Neural progenitor cell (in vitro differentiated cells): ENCODE data around the gene DDX10.

Experiments
- EZH2 ChIP-seq: fragments of 200-600 bp; sonication (generic); IDR thresholded peaks from 2 replicates; pipeline ENCODE4 v1.6.1; 2017; ENCODE audit warnings: antibody characterized with exemption, mild to moderate bottlenecking, moderate library complexity
- EZH2phosphoT487 ChIP-seq: fragments of 200-600 bp; sonication (generic); IDR thresholded peaks from 2 replicates; pipeline ENCODE4 v1.6.1; 2017; ENCODE audit warnings: antibody characterized with exemption
- TF ChIP-seq, protein P1 (sequence below): fragments of 200-600 bp; sonication (generic); IDR thresholded peaks from 2 replicates; pipeline ENCODE4 v1.5.1; 2017; ENCODE audit warnings: antibody characterized with exemption, mild to moderate bottlenecking

DNA sequence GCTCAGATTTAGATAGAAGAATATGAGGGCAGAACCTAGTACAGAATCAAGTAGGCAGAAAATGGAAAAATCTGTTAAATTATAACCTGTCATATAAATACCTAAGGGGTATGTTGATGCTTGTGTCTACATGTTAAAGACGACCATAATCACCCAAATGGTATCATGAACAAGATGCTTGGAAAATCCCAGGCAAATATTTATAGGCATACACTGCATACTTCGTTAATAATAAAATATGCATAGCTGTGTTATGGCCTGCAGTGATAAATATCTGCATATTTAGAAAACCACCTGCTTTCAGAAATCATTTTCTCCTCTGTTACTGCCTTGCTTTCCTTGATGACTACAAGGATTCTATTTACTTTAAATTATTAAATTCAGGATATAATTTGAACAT is 18.9 kb upstream of the DDX10 start:
- TF ChIP-seq, protein P1, sequence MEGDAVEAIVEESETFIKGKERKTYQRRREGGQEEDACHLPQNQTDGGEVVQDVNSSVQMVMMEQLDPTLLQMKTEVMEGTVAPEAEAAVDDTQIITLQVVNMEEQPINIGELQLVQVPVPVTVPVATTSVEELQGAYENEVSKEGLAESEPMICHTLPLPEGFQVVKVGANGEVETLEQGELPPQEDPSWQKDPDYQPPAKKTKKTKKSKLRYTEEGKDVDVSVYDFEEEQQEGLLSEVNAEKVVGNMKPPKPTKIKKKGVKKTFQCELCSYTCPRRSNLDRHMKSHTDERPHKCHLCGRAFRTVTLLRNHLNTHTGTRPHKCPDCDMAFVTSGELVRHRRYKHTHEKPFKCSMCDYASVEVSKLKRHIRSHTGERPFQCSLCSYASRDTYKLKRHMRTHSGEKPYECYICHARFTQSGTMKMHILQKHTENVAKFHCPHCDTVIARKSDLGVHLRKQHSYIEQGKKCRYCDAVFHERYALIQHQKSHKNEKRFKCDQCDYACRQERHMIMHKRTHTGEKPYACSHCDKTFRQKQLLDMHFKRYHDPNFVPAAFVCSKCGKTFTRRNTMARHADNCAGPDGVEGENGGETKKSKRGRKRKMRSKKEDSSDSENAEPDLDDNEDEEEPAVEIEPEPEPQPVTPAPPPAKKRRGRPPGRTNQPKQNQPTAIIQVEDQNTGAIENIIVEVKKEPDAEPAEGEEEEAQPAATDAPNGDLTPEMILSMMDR, result no peak
- TF ChIP-seq EZH2 (no peak), EZH2phosphoT487 (no peak)
